ENCODE data around the gene TTF1. TPM values are rescaled to one million over a fixed set of nuclear protein-coding genes. Genes with fewer than 3 reads are reported as not detected.

TTF1 gene
- total and polyA plus RNA-seq, 2 of the 13 experiments (the other 11 are each of a cell fraction or from before 2014, with no cell fraction given): 3.4 to 9.8 TPM

- TF ChIP-seq SOX13 (IDR thresholded peaks at IDR 0.05) (no peak), SOX13 (CRISPR knock-in tag; conservative IDR thresholded peaks at IDR 0.05 in 1 of 2, IDR thresholded peaks at IDR 0.05 in 1 of 2) (no peak; a peak in 1 of 4 replicates), ZNF17 (CRISPR knock-in tag; IDR thresholded peaks at IDR 0.05) (no peak), POLR2AphosphoS5 (IDR thresholded peaks at IDR 0.05; ENCODE audit: low read depth, low read length) (peak; percentile 75), HNF4G (IDR thresholded peaks at IDR 0.05; ENCODE audit: borderline replicate concordance, low read depth, low read length) (peak; percentile 22; the same call in 1 of the 2 replicates), HNF4G (CRISPR knock-in tag; IDR thresholded peaks at IDR 0.05; ENCODE audit: borderline replicate concordance, low read depth) (no peak), ZNF383 (CRISPR knock-in tag; IDR thresholded peaks at IDR 0.05; ENCODE audit: borderline replicate concordance) (no peak), NFYC (CRISPR knock-in tag; IDR thresholded peaks at IDR 0.05) (peak; percentile 82), HMG20A (CRISPR knock-in tag; IDR thresholded peaks at IDR 0.05; ENCODE audit: borderline replicate concordance) (no peak), ZNF253 (CRISPR knock-in tag; IDR thresholded peaks at IDR 0.05; ENCODE audit: borderline replicate concordance) (no peak), ZFX (CRISPR knock-in tag; IDR thresholded peaks at IDR 0.05; ENCODE audit: low read depth) (peak; percentile 98), ATF7 (IDR thresholded peaks at IDR 0.05) (no peak), ATF7 (CRISPR knock-in tag; IDR thresholded peaks at IDR 0.05) (no peak; the same call in 1 of the 2 replicates), ZNF572 (CRISPR knock-in tag; IDR thresholded peaks at IDR 0.05) (no peak), ZFP82 (CRISPR knock-in tag; IDR thresholded peaks at IDR 0.05; ENCODE audit: borderline replicate concordance) (0 out of 2 replicates have a peak, but pooled peaks have one; percentile 42), ZNF510 (CRISPR knock-in tag; IDR thresholded peaks at IDR 0.05; ENCODE audit: low read depth) (no peak)
- TF ChIP-seq, protein P1, sequence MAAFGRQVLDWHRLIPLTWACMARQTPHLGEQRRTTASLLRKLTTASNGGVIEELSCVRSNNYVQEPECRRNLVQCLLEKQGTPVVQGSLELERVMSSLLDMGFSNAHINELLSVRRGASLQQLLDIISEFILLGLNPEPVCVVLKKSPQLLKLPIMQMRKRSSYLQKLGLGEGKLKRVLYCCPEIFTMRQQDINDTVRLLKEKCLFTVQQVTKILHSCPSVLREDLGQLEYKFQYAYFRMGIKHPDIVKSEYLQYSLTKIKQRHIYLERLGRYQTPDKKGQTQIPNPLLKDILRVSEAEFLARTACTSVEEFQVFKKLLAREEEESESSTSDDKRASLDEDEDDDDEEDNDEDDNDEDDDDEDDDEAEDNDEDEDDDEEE (CRISPR knock-in tag; IDR thresholded peaks at IDR 0.05): no peak
- TF ChIP-seq, protein P2, sequence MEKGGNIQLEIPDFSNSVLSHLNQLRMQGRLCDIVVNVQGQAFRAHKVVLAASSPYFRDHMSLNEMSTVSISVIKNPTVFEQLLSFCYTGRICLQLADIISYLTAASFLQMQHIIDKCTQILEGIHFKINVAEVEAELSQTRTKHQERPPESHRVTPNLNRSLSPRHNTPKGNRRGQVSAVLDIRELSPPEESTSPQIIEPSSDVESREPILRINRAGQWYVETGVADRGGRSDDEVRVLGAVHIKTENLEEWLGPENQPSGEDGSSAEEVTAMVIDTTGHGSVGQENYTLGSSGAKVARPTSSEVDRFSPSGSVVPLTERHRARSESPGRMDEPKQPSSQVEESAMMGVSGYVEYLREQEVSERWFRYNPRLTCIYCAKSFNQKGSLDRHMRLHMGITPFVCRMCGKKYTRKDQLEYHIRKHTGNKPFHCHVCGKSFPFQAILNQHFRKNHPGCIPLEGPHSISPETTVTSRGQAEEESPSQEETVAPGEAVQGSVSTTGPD (CRISPR knock-in tag; IDR thresholded peaks at IDR 0.05): no peak
- TF ChIP-seq, protein P3, sequence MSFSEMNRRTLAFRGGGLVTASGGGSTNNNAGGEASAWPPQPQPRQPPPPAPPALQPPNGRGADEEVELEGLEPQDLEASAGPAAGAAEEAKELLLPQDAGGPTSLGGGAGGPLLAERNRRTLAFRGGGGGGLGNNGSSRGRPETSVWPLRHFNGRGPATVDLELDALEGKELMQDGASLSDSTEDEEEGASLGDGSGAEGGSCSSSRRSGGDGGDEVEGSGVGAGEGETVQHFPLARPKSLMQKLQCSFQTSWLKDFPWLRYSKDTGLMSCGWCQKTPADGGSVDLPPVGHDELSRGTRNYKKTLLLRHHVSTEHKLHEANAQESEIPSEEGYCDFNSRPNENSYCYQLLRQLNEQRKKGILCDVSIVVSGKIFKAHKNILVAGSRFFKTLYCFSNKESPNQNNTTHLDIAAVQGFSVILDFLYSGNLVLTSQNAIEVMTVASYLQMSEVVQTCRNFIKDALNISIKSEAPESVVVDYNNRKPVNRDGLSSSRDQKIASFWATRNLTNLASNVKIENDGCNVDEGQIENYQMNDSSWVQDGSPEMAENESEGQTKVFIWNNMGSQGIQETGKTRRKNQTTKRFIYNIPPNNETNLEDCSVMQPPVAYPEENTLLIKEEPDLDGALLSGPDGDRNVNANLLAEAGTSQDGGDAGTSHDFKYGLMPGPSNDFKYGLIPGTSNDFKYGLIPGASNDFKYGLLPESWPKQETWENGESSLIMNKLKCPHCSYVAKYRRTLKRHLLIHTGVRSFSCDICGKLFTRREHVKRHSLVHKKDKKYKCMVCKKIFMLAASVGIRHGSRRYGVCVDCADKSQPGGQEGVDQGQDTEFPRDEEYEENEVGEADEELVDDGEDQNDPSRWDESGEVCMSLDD (CRISPR knock-in tag; IDR thresholded peaks at IDR 0.05; ENCODE audit: borderline replicate concordance): no peak
- TF ChIP-seq, protein P4, sequence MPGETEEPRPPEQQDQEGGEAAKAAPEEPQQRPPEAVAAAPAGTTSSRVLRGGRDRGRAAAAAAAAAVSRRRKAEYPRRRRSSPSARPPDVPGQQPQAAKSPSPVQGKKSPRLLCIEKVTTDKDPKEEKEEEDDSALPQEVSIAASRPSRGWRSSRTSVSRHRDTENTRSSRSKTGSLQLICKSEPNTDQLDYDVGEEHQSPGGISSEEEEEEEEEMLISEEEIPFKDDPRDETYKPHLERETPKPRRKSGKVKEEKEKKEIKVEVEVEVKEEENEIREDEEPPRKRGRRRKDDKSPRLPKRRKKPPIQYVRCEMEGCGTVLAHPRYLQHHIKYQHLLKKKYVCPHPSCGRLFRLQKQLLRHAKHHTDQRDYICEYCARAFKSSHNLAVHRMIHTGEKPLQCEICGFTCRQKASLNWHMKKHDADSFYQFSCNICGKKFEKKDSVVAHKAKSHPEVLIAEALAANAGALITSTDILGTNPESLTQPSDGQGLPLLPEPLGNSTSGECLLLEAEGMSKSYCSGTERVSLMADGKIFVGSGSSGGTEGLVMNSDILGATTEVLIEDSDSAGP (CRISPR knock-in tag; IDR thresholded peaks at IDR 0.05; ENCODE audit: borderline replicate concordance): peak; percentile 49; the same call in 1 of the 2 replicates
Measured at GRCh38 chr9:132354637-132355355, 51.8 kb downstream of the TTF1 start, which contains the start of gene SETX (continued).

All from HepG2 (cell line).